ENCODE measurements around the gene SMURF2. TPM values are rescaled to one million over a fixed set of nuclear protein-coding genes. Genes with fewer than 3 reads are reported as not detected.

The SMURF2 gene
- total RNA-seq, 1 donor from 2014 or later: 42.3 TPM

DNA sequence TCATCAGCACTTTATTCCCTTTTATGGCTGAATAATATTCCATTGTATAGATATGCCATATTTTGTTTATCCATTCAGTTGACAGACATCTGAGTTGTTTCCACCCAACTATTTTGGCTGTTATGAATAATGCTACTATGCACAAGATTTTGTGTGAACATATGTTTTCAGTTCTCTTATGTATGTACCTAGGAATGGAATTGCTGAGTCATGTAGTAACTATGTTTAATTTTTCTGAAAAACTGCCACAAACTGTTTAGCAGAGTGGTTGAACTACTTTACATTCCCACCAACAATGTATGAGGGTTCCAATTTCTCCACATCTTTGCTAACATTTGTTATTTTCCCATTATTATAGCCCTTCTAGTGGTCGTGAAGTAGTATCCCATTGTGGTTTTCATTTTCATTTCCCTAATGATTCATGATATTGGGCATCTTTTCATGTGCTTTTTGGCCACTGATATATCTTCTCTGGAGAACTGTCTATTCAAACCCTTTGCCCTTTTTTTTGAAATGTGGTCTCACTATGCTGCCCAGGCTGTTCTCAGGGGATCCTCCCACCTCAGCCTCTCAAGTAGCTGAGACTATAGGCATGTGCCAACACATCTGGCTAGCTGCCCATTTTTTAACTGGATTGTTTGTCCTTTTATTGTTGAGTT lies 26.3 kb downstream of the SMURF2 start:
- no peak for DNase-seq (ENCODE audit: extremely low spot score, unreplicated experiment)
- Mint-ChIP-seq H3K36me3 (ENCODE audit: unreplicated experiment) (peaks cover 10% of the 10 kb centered on the region), H3K9me3 (ENCODE audit: unreplicated experiment) (no peaks in the 10 kb centered on the region), H3K4me1 (ENCODE audit: unreplicated experiment) (peaks cover 54% of the 10 kb centered on the region), H3K27ac (ENCODE audit: unreplicated experiment) (peak overlapping the region; percentile 87), H3K27me3 (ENCODE audit: unreplicated experiment) (no peaks in the 10 kb centered on the region), H3K4me3 (ENCODE audit: unreplicated experiment) (peak overlapping the region; percentile 2)
- TF ChIP-seq, protein P1, sequence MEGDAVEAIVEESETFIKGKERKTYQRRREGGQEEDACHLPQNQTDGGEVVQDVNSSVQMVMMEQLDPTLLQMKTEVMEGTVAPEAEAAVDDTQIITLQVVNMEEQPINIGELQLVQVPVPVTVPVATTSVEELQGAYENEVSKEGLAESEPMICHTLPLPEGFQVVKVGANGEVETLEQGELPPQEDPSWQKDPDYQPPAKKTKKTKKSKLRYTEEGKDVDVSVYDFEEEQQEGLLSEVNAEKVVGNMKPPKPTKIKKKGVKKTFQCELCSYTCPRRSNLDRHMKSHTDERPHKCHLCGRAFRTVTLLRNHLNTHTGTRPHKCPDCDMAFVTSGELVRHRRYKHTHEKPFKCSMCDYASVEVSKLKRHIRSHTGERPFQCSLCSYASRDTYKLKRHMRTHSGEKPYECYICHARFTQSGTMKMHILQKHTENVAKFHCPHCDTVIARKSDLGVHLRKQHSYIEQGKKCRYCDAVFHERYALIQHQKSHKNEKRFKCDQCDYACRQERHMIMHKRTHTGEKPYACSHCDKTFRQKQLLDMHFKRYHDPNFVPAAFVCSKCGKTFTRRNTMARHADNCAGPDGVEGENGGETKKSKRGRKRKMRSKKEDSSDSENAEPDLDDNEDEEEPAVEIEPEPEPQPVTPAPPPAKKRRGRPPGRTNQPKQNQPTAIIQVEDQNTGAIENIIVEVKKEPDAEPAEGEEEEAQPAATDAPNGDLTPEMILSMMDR (IDR thresholded peaks at IDR 0.05): no peak

DNA sequence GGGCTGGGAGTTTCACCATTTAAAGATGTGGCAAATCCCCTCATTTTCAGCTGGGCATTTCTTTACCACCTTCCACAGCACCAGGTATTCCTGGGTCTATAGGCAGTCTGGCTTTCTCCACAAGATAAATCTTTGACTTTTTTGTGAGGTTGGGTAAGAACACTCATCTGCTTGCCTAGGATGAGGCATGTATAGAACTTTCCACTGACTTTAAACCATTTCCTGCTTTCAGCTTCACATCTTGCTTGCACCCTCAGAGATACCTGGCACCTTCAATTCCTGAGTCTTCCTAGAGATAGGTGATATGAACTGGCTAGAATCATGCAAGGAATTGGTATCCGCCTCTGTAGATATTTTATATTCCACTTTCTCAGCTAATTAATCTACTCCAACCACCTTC lies 27.9 kb downstream of the SMURF2 start:
- Mint-ChIP-seq H3K27ac (ENCODE audit: unreplicated experiment) (peak overlapping the region; percentile 63), H3K36me3 (ENCODE audit: unreplicated experiment) (peaks cover 10% of the 10 kb centered on the region), H3K9me3 (ENCODE audit: unreplicated experiment) (no peaks in the 10 kb centered on the region), H3K4me3 (ENCODE audit: unreplicated experiment) (no peak overlapping the region), H3K4me1 (ENCODE audit: unreplicated experiment) (peaks cover 52% of the 10 kb centered on the region), H3K27me3 (ENCODE audit: unreplicated experiment) (no peaks in the 10 kb centered on the region)
- TF ChIP-seq, protein P1 (IDR thresholded peaks at IDR 0.05): no peak
- DNase-seq (ENCODE audit: extremely low spot score, unreplicated experiment): no peak

DNA sequence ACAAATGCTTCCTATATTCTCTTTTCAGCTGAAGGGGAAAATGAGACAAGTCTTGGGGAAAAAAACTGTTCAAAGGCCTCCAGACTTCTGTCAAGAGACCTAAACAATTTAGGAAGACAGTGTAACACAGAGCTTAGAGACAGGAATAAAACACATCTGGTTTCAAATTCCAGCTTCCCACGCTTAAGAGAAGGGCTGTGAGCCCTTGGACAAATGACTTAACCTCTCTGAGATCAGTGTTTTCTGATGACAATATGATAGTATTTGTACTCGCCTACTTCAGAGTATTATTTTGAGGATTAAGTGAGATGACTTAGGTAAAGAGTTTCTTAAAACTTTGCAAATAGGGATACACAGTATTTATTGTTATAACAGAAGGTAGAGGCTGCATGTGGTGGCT lies 29.5 kb downstream of the SMURF2 start:
- no peak for DNase-seq (ENCODE audit: extremely low spot score, unreplicated experiment)
- no peaks in the 10 kb centered on the region for H3K9me3 Mint-ChIP-seq (ENCODE audit: unreplicated experiment)
- no peak overlapping the region for H3K4me3 Mint-ChIP-seq (ENCODE audit: unreplicated experiment)

DNA sequence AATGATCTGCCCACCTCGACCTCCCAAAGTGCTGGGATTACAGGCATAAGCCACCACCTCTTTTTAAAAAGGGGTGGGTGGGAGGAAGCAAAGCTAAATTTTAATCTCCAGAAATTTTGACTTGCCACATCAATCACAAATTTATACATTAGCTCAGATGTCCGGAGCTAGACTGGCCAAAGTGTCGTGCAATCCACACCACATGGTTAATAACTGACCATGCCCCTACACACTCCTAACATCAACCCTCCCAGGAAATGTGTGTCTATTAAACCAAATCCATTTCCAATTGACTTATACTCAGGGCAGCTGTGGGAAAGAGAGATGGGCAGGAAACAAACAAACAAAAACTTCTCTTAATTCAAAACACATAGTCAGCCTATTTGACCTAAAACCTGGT lies 29.9 kb downstream of the SMURF2 start:
- Mint-ChIP-seq H3K27me3 (ENCODE audit: unreplicated experiment) (no peaks in the 10 kb centered on the region), H3K36me3 (ENCODE audit: unreplicated experiment) (peaks cover 3% of the 10 kb centered on the region), H3K9me3 (ENCODE audit: unreplicated experiment) (no peaks in the 10 kb centered on the region), H3K4me3 (ENCODE audit: unreplicated experiment) (no peak overlapping the region), H3K4me1 (ENCODE audit: unreplicated experiment) (peaks cover 53% of the 10 kb centered on the region), H3K27ac (ENCODE audit: unreplicated experiment) (peak overlapping the region; percentile 71)
- TF ChIP-seq, protein P1 (IDR thresholded peaks at IDR 0.05): no peak
- DNase-seq (ENCODE audit: extremely low spot score, unreplicated experiment): no peak

More for the DNA sequence above, 29.5 kb downstream of the SMURF2 start:
- peaks cover 51% of the 10 kb centered on the region for H3K4me1 Mint-ChIP-seq (ENCODE audit: unreplicated experiment)
- no peaks in the 10 kb centered on the region for H3K27me3 Mint-ChIP-seq (ENCODE audit: unreplicated experiment)
- H3K27ac Mint-ChIP-seq (ENCODE audit: unreplicated experiment): peak overlapping the region; percentile 71
- H3K36me3 Mint-ChIP-seq (ENCODE audit: unreplicated experiment): peaks cover 4% of the 10 kb centered on the region
- TF ChIP-seq, protein P1 (IDR thresholded peaks at IDR 0.05): no peak

DNA sequence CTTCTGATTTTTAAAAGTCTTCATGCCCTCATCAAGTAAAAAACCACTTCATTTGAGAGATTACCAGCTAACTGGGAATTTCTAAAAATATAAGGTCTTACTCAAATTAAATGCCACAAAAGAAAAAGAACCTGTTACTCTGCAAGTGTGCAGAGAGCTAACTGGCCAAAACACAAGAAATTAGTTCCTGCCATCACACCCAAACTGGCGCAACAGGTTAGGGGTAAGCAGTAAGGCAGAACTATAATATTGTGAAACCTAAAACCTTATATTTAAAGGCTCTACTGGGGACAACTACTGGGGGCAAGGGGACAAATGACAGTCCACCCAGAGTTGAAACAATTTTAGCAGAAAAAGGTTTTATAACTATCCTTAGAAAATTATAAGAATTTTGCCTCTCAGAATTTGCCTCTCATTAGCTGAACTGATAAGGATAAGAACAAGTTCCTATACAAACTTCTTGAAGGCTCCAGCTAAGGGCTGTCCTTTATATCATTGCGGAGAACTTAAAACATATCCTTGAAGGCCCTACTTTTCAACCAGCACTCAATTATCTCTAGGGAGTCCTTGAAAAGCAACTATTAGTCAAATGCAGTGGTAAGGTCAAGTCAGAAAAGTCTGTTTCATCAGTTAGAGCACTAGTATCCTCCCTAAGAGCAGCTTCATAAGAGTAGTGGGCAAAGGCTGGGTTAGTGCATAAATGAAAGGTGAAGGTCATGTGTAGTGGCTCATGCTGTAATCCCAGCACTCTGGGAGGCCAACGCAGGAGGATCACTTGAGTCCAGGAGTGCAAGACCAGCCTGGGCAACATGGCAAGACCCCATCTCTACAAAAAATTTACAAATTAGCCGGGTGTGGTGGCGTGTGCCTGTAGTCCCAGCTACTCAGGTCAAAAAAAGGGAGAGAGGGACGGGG lies 31.5 kb downstream of the SMURF2 start:
- H3K4me3 Mint-ChIP-seq (ENCODE audit: unreplicated experiment): no peak overlapping the region

More for the DNA sequence above, 31.5 kb downstream of the SMURF2 start:
- TF ChIP-seq, protein P1 (IDR thresholded peaks at IDR 0.05): no peak
- no peak for DNase-seq (ENCODE audit: extremely low spot score, unreplicated experiment)
- H3K27ac Mint-ChIP-seq (ENCODE audit: unreplicated experiment): peak overlapping the region; percentile 47
- peaks cover 2% of the 10 kb centered on the region for H3K36me3 Mint-ChIP-seq (ENCODE audit: unreplicated experiment)
- no peaks in the 10 kb centered on the region for H3K27me3 Mint-ChIP-seq (ENCODE audit: unreplicated experiment)
- peaks cover 48% of the 10 kb centered on the region for H3K4me1 Mint-ChIP-seq (ENCODE audit: unreplicated experiment)
- H3K9me3 Mint-ChIP-seq (ENCODE audit: unreplicated experiment): no peaks in the 10 kb centered on the region

Data from osteocyte (in vitro differentiated cells).